ENCODE measurements around the gene SEMA3C.
A peak's percentile ranks its signal among the peaks of the same experiment; 100 is the strongest.

Gene SEMA3C

DNA sequence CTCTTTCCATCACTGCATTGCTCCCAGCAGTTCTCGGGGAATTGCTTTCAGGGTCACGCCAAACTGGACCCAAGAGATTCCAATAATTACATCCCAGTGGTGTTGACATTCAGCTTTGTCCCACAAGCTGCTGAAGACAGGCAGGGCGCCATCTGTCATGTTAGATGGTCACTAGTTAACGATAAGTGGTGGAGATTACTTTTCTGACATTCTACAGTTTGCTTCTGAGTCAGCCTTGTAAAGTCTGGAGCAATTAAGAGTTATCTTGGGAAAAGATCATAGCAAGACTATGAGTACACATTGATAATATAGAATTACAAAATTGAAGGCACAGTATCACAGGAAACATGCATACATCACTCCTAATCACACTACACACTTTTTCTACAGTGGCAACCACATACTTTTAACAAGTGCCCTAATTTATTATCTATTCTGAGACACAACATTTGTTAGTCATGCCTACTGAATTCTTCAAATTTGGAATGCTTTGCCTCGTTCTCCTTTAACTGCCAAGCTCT, 41.9 kb downstream of the SEMA3C start (continued):
- TF ChIP-seq, protein P1, sequence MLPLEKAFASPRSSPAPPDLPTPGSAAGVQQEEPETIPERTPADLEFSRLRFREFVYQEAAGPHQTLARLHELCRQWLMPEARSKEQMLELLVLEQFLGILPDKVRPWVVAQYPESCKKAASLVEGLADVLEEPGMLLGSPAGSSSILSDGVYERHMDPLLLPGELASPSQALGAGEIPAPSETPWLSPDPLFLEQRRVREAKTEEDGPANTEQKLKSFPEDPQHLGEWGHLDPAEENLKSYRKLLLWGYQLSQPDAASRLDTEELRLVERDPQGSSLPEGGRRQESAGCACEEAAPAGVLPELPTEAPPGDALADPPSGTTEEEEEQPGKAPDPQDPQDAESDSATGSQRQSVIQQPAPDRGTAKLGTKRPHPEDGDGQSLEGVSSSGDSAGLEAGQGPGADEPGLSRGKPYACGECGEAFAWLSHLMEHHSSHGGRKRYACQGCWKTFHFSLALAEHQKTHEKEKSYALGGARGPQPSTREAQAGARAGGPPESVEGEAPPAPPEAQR (tag by site-specific recombination; IDR thresholded peaks at IDR 0.05), result no peak
- TF ChIP-seq ZNF521 (tag by site-specific recombination; IDR thresholded peaks at IDR 0.05) (no peak), ZNF10 (tag by site-specific recombination; IDR thresholded peaks at IDR 0.05) (peak; percentile 88), ZNF404 (tag by site-specific recombination; IDR thresholded peaks at IDR 0.05) (no peak), TRIM28 (IDR thresholded peaks at IDR 0.05; ENCODE audit: borderline replicate concordance, low read length) (peak; percentile 94), ZNF791 (tag by site-specific recombination; IDR thresholded peaks at IDR 0.05) (no peak), IKZF3 (tag by site-specific recombination; IDR thresholded peaks at IDR 0.05) (peak; percentile 98), ZNF501 (tag by site-specific recombination; IDR thresholded peaks at IDR 0.05) (peak; percentile 95), ZNF174 (tag by site-specific recombination; IDR thresholded peaks at IDR 0.05) (no peak), ZFP3 (tag by site-specific recombination; IDR thresholded peaks at IDR 0.05; ENCODE audit: low read depth) (0 out of 2 replicates have a peak, but pooled peaks have one; percentile 31), ZNF48 (tag by site-specific recombination; IDR thresholded peaks at IDR 0.05) (no peak), MYNN (tag by site-specific recombination; IDR thresholded peaks at IDR 0.05; ENCODE audit: borderline replicate concordance) (peak; percentile 75), GLI4 (tag by site-specific recombination; IDR thresholded peaks at IDR 0.05) (peak; percentile 81; the same call in 1 of the 2 replicates), YY1 (tag by site-specific recombination; IDR thresholded peaks at IDR 0.05) (no peak; the same call in 1 of the 2 replicates), ZEB2 (tag by site-specific recombination; IDR thresholded peaks at IDR 0.05) (peak; percentile 100), ZBTB7A (tag by site-specific recombination; IDR thresholded peaks at IDR 0.05; ENCODE audit: low read depth) (peak; percentile 29; the same call in 1 of the 2 replicates), ZNF202 (tag by site-specific recombination; IDR thresholded peaks at IDR 0.05; ENCODE audit: borderline replicate concordance) (no peak), ZNF394 (tag by site-specific recombination; IDR thresholded peaks at IDR 0.05; ENCODE audit: borderline replicate concordance) (peak; percentile 92), ZNF514 (tag by site-specific recombination; IDR thresholded peaks at IDR 0.05) (no peak), WT1 (tag by site-specific recombination; IDR thresholded peaks at IDR 0.05) (peak; percentile 96), ZNF354C (tag by site-specific recombination; IDR thresholded peaks at IDR 0.05; ENCODE audit: borderline replicate concordance, low read depth) (no peak)
- TF ChIP-seq, protein P2, sequence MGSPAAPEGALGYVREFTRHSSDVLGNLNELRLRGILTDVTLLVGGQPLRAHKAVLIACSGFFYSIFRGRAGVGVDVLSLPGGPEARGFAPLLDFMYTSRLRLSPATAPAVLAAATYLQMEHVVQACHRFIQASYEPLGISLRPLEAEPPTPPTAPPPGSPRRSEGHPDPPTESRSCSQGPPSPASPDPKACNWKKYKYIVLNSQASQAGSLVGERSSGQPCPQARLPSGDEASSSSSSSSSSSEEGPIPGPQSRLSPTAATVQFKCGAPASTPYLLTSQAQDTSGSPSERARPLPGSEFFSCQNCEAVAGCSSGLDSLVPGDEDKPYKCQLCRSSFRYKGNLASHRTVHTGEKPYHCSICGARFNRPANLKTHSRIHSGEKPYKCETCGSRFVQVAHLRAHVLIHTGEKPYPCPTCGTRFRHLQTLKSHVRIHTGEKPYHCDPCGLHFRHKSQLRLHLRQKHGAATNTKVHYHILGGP (tag by site-specific recombination; IDR thresholded peaks at IDR 0.05), result peak; percentile 35; the same call in 1 of the 2 replicates
- TF ChIP-seq, protein P3, sequence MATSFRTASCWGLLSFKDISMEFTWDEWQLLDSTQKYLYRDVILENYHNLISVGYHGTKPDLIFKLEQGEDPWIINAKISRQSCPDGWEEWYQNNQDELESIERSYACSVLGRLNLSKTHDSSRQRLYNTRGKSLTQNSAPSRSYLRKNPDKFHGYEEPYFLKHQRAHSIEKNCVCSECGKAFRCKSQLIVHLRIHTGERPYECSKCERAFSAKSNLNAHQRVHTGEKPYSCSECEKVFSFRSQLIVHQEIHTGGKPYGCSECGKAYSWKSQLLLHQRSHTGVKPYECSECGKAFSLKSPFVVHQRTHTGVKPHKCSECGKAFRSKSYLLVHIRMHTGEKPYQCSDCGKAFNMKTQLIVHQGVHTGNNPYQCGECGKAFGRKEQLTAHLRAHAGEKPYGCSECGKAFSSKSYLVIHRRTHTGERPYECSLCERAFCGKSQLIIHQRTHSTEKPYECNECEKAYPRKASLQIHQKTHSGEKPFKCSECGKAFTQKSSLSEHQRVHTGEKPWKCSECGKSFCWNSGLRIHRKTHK (tag by site-specific recombination; IDR thresholded peaks at IDR 0.05), result no peak
- TF ChIP-seq, protein P4, sequence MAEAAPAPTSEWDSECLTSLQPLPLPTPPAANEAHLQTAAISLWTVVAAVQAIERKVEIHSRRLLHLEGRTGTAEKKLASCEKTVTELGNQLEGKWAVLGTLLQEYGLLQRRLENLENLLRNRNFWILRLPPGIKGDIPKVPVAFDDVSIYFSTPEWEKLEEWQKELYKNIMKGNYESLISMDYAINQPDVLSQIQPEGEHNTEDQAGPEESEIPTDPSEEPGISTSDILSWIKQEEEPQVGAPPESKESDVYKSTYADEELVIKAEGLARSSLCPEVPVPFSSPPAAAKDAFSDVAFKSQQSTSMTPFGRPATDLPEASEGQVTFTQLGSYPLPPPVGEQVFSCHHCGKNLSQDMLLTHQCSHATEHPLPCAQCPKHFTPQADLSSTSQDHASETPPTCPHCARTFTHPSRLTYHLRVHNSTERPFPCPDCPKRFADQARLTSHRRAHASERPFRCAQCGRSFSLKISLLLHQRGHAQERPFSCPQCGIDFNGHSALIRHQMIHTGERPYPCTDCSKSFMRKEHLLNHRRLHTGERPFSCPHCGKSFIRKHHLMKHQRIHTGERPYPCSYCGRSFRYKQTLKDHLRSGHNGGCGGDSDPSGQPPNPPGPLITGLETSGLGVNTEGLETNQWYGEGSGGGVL (tag by site-specific recombination; IDR thresholded peaks at IDR 0.05), result peak; percentile 36
- TF ChIP-seq, protein P5, sequence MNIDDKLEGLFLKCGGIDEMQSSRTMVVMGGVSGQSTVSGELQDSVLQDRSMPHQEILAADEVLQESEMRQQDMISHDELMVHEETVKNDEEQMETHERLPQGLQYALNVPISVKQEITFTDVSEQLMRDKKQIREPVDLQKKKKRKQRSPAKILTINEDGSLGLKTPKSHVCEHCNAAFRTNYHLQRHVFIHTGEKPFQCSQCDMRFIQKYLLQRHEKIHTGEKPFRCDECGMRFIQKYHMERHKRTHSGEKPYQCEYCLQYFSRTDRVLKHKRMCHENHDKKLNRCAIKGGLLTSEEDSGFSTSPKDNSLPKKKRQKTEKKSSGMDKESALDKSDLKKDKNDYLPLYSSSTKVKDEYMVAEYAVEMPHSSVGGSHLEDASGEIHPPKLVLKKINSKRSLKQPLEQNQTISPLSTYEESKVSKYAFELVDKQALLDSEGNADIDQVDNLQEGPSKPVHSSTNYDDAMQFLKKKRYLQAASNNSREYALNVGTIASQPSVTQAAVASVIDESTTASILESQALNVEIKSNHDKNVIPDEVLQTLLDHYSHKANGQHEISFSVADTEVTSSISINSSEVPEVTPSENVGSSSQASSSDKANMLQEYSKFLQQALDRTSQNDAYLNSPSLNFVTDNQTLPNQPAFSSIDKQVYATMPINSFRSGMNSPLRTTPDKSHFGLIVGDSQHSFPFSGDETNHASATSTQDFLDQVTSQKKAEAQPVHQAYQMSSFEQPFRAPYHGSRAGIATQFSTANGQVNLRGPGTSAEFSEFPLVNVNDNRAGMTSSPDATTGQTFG (tag by site-specific recombination; IDR thresholded peaks at IDR 0.05; ENCODE audit: borderline replicate concordance), result no peak
- TF ChIP-seq, protein P6, sequence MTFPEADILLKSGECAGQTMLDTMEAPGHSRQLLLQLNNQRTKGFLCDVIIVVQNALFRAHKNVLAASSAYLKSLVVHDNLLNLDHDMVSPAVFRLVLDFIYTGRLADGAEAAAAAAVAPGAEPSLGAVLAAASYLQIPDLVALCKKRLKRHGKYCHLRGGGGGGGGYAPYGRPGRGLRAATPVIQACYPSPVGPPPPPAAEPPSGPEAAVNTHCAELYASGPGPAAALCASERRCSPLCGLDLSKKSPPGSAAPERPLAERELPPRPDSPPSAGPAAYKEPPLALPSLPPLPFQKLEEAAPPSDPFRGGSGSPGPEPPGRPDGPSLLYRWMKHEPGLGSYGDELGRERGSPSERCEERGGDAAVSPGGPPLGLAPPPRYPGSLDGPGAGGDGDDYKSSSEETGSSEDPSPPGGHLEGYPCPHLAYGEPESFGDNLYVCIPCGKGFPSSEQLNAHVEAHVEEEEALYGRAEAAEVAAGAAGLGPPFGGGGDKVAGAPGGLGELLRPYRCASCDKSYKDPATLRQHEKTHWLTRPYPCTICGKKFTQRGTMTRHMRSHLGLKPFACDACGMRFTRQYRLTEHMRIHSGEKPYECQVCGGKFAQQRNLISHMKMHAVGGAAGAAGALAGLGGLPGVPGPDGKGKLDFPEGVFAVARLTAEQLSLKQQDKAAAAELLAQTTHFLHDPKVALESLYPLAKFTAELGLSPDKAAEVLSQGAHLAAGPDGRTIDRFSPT (tag by site-specific recombination; IDR thresholded peaks at IDR 0.05), result peak; percentile 98
- TF ChIP-seq, protein P7, sequence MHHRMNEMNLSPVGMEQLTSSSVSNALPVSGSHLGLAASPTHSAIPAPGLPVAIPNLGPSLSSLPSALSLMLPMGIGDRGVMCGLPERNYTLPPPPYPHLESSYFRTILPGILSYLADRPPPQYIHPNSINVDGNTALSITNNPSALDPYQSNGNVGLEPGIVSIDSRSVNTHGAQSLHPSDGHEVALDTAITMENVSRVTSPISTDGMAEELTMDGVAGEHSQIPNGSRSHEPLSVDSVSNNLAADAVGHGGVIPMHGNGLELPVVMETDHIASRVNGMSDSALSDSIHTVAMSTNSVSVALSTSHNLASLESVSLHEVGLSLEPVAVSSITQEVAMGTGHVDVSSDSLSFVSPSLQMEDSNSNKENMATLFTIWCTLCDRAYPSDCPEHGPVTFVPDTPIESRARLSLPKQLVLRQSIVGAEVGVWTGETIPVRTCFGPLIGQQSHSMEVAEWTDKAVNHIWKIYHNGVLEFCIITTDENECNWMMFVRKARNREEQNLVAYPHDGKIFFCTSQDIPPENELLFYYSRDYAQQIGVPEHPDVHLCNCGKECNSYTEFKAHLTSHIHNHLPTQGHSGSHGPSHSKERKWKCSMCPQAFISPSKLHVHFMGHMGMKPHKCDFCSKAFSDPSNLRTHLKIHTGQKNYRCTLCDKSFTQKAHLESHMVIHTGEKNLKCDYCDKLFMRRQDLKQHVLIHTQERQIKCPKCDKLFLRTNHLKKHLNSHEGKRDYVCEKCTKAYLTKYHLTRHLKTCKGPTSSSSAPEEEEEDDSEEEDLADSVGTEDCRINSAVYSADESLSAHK (tag by site-specific recombination; IDR thresholded peaks at IDR 0.05), result peak; percentile 96
